ENCODE measurements around the gene SEC24C. TPM values are rescaled to one million over a fixed set of nuclear protein-coding genes. Genes with fewer than 3 reads are reported as not detected.

Gene SEC24C
- 83.7 and 85.5 TPM in 2 replicates for total RNA-seq

GRCh38 chr10:73743905-73744663 is at the start of gene SEC24C:
SEC24C (plus strand) TSS chr10:73744372; CDS start chr10:73746833, 2,461 bp downstream.

GRCh38 chr10:73697675-73698159 is 46.5 kb upstream of the SEC24C start, which contains the start of gene AGAP5:
AGAP5 (minus strand) TSS chr10:73698109; CDS start chr10:73697755, 354 bp downstream.

GRCh38 chr10:73781879-73782748 is 37.9 kb downstream of the SEC24C start, which contains the start of gene CHCHD1:
CHCHD1 (plus strand) TSS chr10:73782048; CDS start chr10:73782076, 28 bp downstream.

GRCh38 chr10:73785211-73785720 is 41.1 kb downstream of the SEC24C start, which contains the start of gene ZSWIM8:
ZSWIM8 (plus strand) TSS chr10:73785606; CDS start chr10:73785879, 273 bp downstream.

Other genes with a start within 250 kb of the SEC24C start
- gene PPP3CB, start 248.3 kb upstream of the SEC24C start, total RNA-seq: 20.5 and 35.8 TPM in 2 replicates
- 14.0 and 30.5 TPM in 2 replicates for gene USP54, start 153.0 kb upstream of the SEC24C start, total RNA-seq
- not detected in 2 replicates for gene MYOZ1, start 102.9 kb upstream of the SEC24C start, total RNA-seq
- gene SYNPO2L, start 88.3 kb upstream of the SEC24C start, total RNA-seq: not detected in 2 replicates
- gene AGAP5, start 46.3 kb upstream of the SEC24C start, total RNA-seq: 1.7 and 3.7 TPM in 2 replicates
- gene CHCHD1, start 37.7 kb downstream of the SEC24C start, total RNA-seq: 15.7 and 17.8 TPM in 2 replicates
- 41.7 and 65.3 TPM in 2 replicates for gene ZSWIM8, start 41.2 kb downstream of the SEC24C start, total RNA-seq
- gene NDST2, start 67.2 kb downstream of the SEC24C start, total RNA-seq: 9.2 and 12.7 TPM in 2 replicates
- gene CAMK2G, start 130.2 kb downstream of the SEC24C start, total RNA-seq: 14.7 and 20.6 TPM in 2 replicates
- 90.2 and 759 TPM in 2 replicates for gene PLAU, start 166.8 kb downstream of the SEC24C start, total RNA-seq